HG02943 (cell line): ENCODE measurements around the gene DCST2.

Source experiments
- ATAC-seq: cut with Tn5 transposase; IDR thresholded peaks from one replicate; pipeline ENCODE4 v1.9.1; 2021; ENCODE audit warnings: mild to moderate bottlenecking, low read depth, moderate library complexity; ENCODE audit not compliant: unreplicated experiment

The DCST2 gene

GRCh38 chr1:155012776-155013602, 20.6 kb downstream of the DCST2 start:
- no peak for ATAC-seq

- no peak for ATAC-seq
Observed at GRCh38 chr1:155012026-155012546, 21.5 kb downstream of the DCST2 start.

GRCh38 chr1:155011437-155012025, 22.1 kb downstream of the DCST2 start:
- ATAC-seq: no peak

GRCh38 chr1:155011004-155011416, 22.6 kb downstream of the DCST2 start:
- ATAC-seq: no peak

GRCh38 chr1:155010211-155010918, 23.2 kb downstream of the DCST2 start:
- no peak for ATAC-seq

- ATAC-seq: no peak
Observed at GRCh38 chr1:155009742-155010141, 23.8 kb downstream of the DCST2 start.

GRCh38 chr1:155009221-155009711, 24.3 kb downstream of the DCST2 start:
- ATAC-seq: no peak

GRCh38 chr1:155008015-155008941, 25.3 kb downstream of the DCST2 start:
- ATAC-seq: no peak

GRCh38 chr1:155007251-155007828, 26.2 kb downstream of the DCST2 start:
- ATAC-seq: no peak

GRCh38 chr1:155006601-155007101, 26.9 kb downstream of the DCST2 start:
- ATAC-seq: no peak

- no peak for ATAC-seq
Observed at GRCh38 chr1:155005076-155006011, 28.2 kb downstream of the DCST2 start.

- ATAC-seq: no peak
Observed at GRCh38 chr1:155004352-155005075, 29.1 kb downstream of the DCST2 start.

- no peak for ATAC-seq
Observed at GRCh38 chr1:155003766-155004351, 29.7 kb downstream of the DCST2 start.

- ATAC-seq: no peak
Observed at GRCh38 chr1:155003227-155003765, 30.3 kb downstream of the DCST2 start.

- peak; percentile 1 for ATAC-seq
Observed at GRCh38 chr1:155002464-155003226, 30.9 kb downstream of the DCST2 start, which contains the start of gene ZBTB7B. TSS of gene ZBTB7B (plus strand) at chr1:155002802. CDS start at chr1:155014661, 11,859 bp downstream.
